IPS-11a (cell line): ENCODE results near the gene MYH9.
"Not testable (repeated sequence)": the region's sequence is repeated elsewhere in the genome, so short reads cannot be mapped to it uniquely, and the experiment has no call there.

ENCODE experiments used
- H3K4me3 ChIP-seq: one replicate; pipeline ENCODE4 v1.5.1; 2013; ENCODE audit warnings: low read depth, low read length, control low read depth

Gene MYH9

DNA sequence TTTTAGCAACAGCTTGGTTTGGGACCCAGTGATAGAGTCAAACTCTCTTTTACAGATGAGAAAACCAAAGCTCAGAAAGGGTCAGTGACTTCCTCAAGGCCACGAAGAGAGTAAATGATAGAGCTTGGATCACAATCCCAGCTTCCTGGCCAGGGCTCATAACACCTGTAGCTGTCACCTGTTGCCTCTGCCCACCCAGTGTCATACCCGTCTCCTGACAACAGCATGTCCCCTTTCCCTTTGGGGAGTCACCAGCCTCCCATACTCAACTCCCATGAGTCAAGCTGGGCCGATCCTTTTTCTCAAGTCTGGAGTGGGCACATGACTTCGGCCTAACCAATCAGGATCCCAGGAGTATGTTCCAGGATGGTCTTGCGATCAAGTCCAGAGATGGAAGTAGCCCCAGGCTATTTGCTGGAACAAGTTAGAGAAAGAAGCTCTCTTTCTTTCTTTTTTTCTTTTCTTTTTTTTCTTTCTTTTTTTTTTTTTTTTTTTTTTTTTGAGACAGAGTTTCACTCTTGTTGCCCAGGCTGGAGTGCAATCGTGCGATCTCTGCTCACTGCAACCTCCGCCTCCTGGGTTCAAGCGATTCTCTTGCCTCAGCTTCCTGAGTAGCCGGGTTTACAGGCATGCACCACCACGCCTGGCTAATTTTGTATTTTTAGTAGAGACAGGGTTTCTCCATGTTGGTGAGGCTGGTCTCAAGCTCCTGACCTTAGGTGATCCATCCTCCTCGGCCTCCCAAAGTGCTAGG is 27.8 kb upstream of the MYH9 start:
- H3K4me3 ChIP-seq, result no peak overlapping the region

GRCh38 chr22:36413022-36413775 is 25.4 kb upstream of the MYH9 start:
- no peak overlapping the region for H3K4me3 ChIP-seq

GRCh38 chr22:36411589-36412258 is 24.0 kb upstream of the MYH9 start:
- no peak overlapping the region for H3K4me3 ChIP-seq

GRCh38 chr22:36409911-36410756 is 22.4 kb upstream of the MYH9 start:
- H3K4me3 ChIP-seq, result peak overlapping the region; percentile 33

DNA sequence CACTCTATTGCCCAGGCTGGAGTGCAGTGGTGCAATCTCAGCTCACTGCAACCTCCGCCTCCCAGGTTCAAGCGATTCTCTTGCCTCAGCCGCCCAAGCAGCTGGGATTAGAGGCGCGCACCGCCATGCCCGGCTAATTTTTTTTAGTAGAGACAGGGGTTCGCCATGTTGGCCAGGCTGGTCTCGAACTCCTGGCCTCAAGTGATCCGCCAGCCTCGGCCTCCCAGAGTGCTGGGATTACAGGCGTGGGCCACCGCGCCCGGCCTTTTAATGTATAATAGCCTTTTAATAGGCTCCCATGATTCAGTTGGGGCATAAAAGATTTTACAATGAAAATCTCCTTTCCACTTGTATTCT is 21.8 kb upstream of the MYH9 start:
- peak overlapping the region; percentile 33 for H3K4me3 ChIP-seq

DNA sequence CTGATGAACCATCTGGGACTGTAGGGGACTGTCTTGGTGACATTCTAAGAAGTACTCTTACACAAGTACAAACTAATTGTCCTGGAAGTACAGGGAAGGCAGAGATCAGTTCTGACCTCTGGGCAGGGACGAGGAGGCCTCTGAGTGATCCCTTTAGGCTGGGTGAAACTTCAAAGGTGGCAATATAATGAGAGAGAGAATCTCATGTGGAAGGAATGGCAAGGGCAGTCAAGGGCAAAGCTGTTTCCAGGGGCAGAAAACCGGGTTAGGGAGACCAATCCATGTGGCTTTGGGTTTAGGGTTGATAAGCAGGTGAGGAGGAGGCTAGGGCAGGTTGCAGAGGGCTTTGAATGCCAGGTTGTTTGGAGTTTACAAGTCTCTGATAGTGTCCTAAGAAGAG is 21.3 kb upstream of the MYH9 start:
- peak overlapping the region; percentile 33 for H3K4me3 ChIP-seq

- H3K4me3 ChIP-seq, result no peak overlapping the region
These were observed 19.0 kb upstream of the MYH9 start for GRCh38 chr22:36406721-36407120.

GRCh38 chr22:36405671-36406538 is 18.1 kb upstream of the MYH9 start:
- no peak overlapping the region for H3K4me3 ChIP-seq

GRCh38 chr22:36405221-36405661 is 17.5 kb upstream of the MYH9 start:
- no peak overlapping the region for H3K4me3 ChIP-seq

GRCh38 chr22:36404446-36404845 is 16.7 kb upstream of the MYH9 start:
- H3K4me3 ChIP-seq, result no peak overlapping the region

DNA sequence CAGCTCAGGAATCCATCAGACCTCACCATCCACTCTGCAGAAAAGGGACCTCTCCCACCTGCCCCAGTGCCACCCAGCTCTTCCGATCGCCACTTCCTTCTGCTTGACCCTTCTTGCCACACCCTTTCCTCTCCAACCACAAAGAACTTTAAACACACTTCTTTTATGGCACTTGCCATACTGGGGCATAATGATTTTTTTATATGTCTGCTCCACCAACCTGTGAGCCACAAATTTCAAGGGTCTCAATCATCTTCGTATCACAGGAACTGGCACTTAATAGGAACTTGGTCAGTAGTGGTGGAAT is 11.7 kb upstream of the MYH9 start:
- no peak overlapping the region for H3K4me3 ChIP-seq

DNA sequence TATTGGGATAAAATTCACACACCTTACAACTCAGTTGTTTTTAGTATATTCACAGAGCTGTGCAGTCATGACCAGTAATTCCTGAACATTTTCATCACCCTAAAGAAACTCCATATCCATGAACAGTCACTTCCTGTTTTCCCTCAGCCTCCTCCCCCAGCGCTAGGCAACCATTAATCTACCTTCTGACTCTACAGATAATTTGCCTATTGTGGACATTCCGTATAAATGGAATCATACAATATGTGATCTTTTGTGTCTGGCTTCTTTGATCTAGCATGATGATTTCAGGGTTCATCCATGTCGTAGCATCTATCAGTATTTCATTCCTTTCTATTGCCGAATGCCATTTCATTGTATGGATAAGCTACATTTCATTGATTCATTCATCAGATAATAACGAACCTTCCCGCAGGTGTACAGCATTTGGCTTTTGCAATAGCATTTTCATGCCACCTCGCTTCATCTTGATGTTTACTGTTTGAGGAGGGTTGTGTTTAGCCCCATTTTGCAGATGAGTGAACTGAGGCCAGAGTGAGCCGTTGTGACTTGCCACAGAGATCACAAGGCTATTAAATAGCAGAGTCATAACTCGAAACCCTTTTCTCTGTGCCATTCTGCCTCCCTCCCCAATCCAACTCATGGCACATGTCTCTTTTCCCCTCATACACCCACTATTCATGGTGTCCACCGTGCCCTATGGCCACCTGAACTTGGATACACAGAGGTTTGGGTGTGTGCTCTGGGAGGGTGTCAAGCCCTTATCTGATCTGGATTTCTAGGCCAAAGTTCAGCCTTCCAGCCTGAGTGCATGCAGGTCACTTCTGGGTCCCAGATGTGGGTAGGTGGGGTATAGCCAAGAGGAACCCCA is 11.1 kb upstream of the MYH9 start:
- no peak overlapping the region for H3K4me3 ChIP-seq

DNA sequence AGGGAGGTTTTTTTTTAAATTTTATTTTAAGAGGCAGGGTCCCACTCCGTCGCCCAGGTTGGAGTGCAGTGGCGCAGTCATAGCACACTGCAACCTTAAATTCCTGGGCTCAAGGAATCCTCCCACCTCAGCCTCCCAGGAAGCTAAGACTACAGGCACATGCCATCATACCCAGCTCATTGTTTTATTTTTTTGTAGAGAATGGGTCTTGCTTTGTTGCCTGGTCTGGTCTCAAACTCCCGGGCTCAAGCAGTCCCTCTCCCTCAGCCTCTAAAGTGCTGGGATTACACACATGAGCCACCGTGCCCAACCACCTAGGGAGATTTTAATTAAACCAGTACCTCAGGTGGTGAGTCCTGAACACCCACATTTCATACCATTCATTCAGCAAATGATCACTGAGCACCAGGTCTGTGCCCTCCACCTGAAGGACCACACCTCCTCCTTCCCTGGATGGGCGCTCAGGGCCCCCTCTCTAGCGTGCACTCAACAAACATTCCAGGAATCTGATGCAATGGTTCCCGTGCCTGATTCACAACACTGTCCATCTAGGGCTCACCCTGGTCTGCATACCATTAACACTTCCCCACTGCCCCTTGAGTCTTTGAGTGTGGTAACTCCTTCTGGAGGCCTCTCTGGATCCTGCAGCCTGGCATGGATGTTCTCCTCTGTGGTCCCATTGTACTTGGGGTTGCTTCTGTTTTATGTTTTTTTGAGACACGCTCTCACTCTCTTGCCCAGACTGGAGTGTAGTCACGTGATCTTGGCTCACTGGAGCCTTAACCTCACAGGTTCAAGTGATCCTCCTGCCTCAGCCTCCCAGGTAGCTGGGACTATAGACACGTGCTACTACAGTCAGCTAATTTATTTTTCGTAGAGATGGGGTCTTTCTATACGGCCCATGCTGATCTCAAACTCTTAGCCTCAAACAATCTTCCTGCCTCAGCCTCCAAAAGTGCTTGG is 9.6 kb upstream of the MYH9 start:
- no peak overlapping the region for H3K4me3 ChIP-seq

DNA sequence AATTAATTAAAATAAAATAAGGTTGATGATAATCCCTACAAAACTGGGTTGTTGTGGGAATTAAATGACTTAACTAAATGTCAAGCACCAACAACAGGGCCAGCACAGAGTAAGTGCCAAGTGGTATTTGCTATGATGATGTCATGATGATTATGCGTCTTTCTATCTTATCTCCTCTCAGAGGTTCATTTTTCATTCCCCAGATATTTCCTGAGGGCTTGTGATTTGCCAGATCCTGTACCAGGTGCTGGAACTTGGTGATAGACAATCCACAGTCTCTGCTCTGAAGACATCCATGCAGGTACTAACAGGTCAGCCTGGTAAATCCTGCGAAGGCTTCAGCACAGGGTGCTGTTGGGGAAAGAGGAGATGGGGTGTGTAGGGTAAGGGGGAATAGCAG is 8.1 kb upstream of the MYH9 start:
- no peak overlapping the region for H3K4me3 ChIP-seq

DNA sequence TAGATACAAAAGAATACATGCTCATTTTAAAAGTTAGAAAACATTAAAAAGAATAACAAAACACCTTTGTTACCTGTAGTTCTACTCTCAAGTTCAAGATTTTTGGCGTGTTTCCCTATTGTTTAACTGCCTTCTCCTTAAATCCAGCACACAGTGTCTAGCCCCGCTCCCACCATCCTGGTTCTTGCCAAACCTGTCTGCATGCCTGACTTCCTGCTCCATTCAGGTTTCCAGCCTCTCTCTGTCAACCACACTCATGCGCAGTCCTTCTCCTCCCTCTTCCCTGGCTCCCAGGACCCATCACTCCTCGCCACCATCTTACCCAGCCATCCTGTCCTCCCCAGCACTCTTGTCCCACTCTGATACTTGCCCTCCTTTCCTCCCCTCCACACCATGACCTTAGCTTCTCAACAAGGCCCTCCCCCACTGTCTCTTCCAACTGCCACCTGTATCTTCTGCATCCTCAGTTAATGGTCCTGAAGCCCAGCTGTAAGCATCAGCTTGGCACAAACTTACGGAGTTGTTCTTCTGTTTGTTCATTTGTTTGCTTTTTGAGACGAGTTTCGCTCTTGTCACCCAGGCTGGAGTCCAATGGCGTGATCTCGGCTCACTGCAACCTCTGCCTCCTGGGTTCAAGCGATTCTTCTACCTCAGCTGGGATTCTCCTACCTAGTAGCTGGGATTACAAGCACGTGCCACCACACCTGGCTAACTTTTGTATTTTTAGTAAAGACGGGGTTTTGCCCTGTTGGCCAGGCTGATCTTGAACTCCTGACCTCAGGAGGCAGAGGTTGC is 7.5 kb upstream of the MYH9 start:
- H3K4me3 ChIP-seq, result no peak overlapping the region

DNA sequence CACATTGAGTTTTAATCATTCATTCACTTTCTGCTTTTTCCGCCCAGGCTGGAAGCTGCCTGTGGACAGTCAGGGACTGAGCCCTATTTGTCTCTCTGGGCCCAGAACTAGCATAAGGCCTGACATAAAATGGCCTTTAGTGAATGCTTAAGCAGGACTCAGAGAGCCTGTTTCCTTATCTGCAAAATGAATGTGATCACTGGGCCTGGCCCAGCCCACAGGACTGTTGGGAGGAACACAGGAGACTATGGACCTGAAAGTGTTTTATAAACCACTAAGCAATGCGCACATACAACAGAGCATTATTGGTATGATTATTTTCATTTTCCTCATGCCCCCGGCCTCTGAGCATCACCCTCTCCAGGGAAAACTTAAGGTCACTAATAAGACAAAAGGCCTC is 3.9 kb upstream of the MYH9 start:
- H3K4me3 ChIP-seq, result no peak overlapping the region

- H3K4me3 ChIP-seq, result not testable (repeated sequence)
These were observed 1.4 kb upstream of the MYH9 start for GRCh38 chr22:36389122-36389521.

DNA sequence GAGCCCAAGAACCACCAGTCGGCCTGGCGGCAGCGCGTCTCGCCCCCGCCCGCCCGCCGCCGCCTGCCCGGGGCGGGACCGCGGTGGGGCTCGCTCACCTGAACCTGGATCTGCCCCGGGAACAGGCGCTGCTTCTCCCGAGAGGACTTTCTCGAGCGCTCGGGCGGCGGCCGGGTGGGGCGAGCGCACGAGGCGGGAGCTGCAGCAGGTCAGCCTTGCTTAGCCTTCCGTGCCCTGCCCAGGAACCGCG is 133 bp downstream of the MYH9 start:
- peak overlapping the region; percentile 82 for H3K4me3 ChIP-seq
